Measurements from ENCODE around the gene SPINK5.
"Not testable (repeated sequence)": the region's sequence is repeated elsewhere in the genome, so short reads cannot be mapped to it uniquely, and the experiment has no call there.

The SPINK5 gene

DNA sequence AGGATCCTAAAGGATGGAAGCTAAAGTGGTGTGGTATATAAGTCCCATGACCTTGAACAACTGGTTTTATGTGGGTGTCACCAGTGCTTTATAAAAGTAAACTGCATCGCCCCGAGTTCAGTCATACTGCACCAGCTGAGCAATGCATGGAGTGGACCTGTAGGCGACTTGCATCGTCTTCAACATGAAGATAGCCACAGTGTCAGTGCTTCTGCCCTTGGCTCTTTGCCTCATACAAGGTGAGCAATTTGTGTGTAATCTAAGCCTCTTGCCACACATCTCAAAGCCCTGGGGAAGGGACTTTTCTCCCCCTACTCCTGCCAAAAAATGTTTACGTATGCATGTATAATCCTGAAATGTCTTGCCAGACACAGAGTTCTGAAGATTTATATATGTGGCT is at the start of gene SPINK5:
Gene SPINK5, plus strand, starts transcription at position 120 of the 400 bp plus-strand sequence. Its CDS starts 65 bp downstream, at position 185.
- Histone ChIP-seq H3K27me3 (ENCODE audit: control insufficient read depth, insufficient read depth, low read length) (no peaks in the 10 kb centered on the region), H3K27ac (ENCODE audit: low read length) (no peak within 1 kb of the TSS), H3K4me1 (ENCODE audit: control insufficient read depth, insufficient read depth, low read length) (no peaks in the 10 kb centered on the region), H3K9me3 (ENCODE audit: control insufficient read depth, insufficient read depth, low read length) (no peaks in the 10 kb centered on the region), H3K36me3 (ENCODE audit: control insufficient read depth, insufficient read depth, low read length) (no peaks in the 10 kb centered on the region), H3K4me3 (ENCODE audit: low read length) (no peak within 1 kb of the TSS)
- WGBS (ENCODE audit: insufficient coverage, insufficient read length): no CpG with 5 or more reads among the region's 5 CpGs
- DNase-seq (ENCODE audit: low read depth, low spot score): no peak

GRCh38 chr5:148014276-148014675 is 49.5 kb upstream of the SPINK5 start:
- Histone ChIP-seq H3K36me3 (ENCODE audit: control insufficient read depth, insufficient read depth, low read length) (no peaks in the 10 kb centered on the region), H3K9me3 (ENCODE audit: control insufficient read depth, insufficient read depth, low read length) (no peaks in the 10 kb centered on the region), H3K27ac (ENCODE audit: low read length) (no peak overlapping the region), H3K4me3 (ENCODE audit: low read length) (no peak overlapping the region), H3K4me1 (ENCODE audit: control insufficient read depth, insufficient read depth, low read length) (no peaks in the 10 kb centered on the region), H3K27me3 (ENCODE audit: control insufficient read depth, insufficient read depth, low read length) (no peaks in the 10 kb centered on the region)
- DNase-seq (ENCODE audit: low read depth, low spot score): no peak
- WGBS (ENCODE audit: insufficient coverage, insufficient read length): no CpG with 5 or more reads among the region's 3 CpGs

GRCh38 chr5:148020257-148020988 is 43.4 kb upstream of the SPINK5 start:
- H3K4me3 ChIP-seq (ENCODE audit: low read length): no peak overlapping the region
- no peaks in the 10 kb centered on the region for H3K4me1 ChIP-seq (ENCODE audit: control insufficient read depth, insufficient read depth, low read length)
- H3K9me3 ChIP-seq (ENCODE audit: control insufficient read depth, insufficient read depth, low read length): no peaks in the 10 kb centered on the region
- no peak for DNase-seq (ENCODE audit: low read depth, low spot score)
- no CpG with 5 or more reads among the region's 3 CpGs for WGBS (ENCODE audit: insufficient coverage, insufficient read length)
- no peak overlapping the region for H3K27ac ChIP-seq (ENCODE audit: low read length)
- H3K36me3 ChIP-seq (ENCODE audit: control insufficient read depth, insufficient read depth, low read length): no peaks in the 10 kb centered on the region
- no peaks in the 10 kb centered on the region for H3K27me3 ChIP-seq (ENCODE audit: control insufficient read depth, insufficient read depth, low read length)

GRCh38 chr5:148027505-148027904 is 36.3 kb upstream of the SPINK5 start:
- no CpG with 5 or more reads among the region's 3 CpGs for WGBS (ENCODE audit: insufficient coverage, insufficient read length)
- no peaks in the 10 kb centered on the region for H3K27me3 ChIP-seq (ENCODE audit: control insufficient read depth, insufficient read depth, low read length)

GRCh38 chr5:148029131-148029530 is 34.6 kb upstream of the SPINK5 start:
- DNase-seq (ENCODE audit: low read depth, low spot score): no peak
- Histone ChIP-seq H3K4me1 (ENCODE audit: control insufficient read depth, insufficient read depth, low read length) (no peaks in the 10 kb centered on the region), H3K27me3 (ENCODE audit: control insufficient read depth, insufficient read depth, low read length) (no peaks in the 10 kb centered on the region), H3K27ac (ENCODE audit: low read length) (no peak overlapping the region), H3K9me3 (ENCODE audit: control insufficient read depth, insufficient read depth, low read length) (no peaks in the 10 kb centered on the region), H3K36me3 (ENCODE audit: control insufficient read depth, insufficient read depth, low read length) (no peaks in the 10 kb centered on the region), H3K4me3 (ENCODE audit: low read length) (no peak overlapping the region)
- no CpG with 5 or more reads among the region's 4 CpGs for WGBS (ENCODE audit: insufficient coverage, insufficient read length)

More at GRCh38 chr5:148027505-148027904, 36.3 kb upstream of the SPINK5 start:
- Histone ChIP-seq H3K27ac (ENCODE audit: low read length) (no peak overlapping the region), H3K9me3 (ENCODE audit: control insufficient read depth, insufficient read depth, low read length) (no peaks in the 10 kb centered on the region), H3K36me3 (ENCODE audit: control insufficient read depth, insufficient read depth, low read length) (no peaks in the 10 kb centered on the region), H3K4me1 (ENCODE audit: control insufficient read depth, insufficient read depth, low read length) (no peaks in the 10 kb centered on the region), H3K4me3 (ENCODE audit: low read length) (no peak overlapping the region)
- DNase-seq (ENCODE audit: low read depth, low spot score): no peak

- WGBS (ENCODE audit: insufficient coverage, insufficient read length): no CpG with 5 or more reads among the region's 1 CpG
- Histone ChIP-seq H3K4me3 (ENCODE audit: low read length) (no peak overlapping the region), H3K27ac (ENCODE audit: low read length) (no peak overlapping the region), H3K36me3 (ENCODE audit: control insufficient read depth, insufficient read depth, low read length) (no peaks in the 10 kb centered on the region), H3K27me3 (ENCODE audit: control insufficient read depth, insufficient read depth, low read length) (no peaks in the 10 kb centered on the region), H3K4me1 (ENCODE audit: control insufficient read depth, insufficient read depth, low read length) (no peaks in the 10 kb centered on the region), H3K9me3 (ENCODE audit: control insufficient read depth, insufficient read depth, low read length) (no peaks in the 10 kb centered on the region)
- no peak for DNase-seq (ENCODE audit: low read depth, low spot score)
These were observed 30.6 kb upstream of the SPINK5 start for GRCh38 chr5:148033134-148033533.

DNA sequence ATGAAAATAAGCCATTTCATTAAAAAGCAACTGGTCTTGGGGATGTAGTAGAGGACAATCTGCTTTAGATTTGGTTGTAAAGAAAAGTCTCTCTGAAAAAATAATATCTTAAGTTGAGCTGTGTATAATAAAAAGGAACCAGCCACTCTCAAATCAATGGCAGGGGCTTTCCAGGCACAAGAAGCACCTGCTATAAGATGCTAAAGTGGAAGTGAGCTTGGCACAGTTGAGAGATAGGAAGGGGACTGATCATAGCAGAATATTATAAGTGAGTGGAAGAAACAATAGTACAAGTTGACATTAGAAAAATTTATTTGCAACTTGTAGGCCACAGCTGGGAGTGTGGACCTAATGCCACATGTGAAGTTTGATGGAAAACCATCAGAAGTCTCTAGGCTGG is 28.1 kb upstream of the SPINK5 start:
- Histone ChIP-seq H3K36me3 (ENCODE audit: control insufficient read depth, insufficient read depth, low read length) (no peaks in the 10 kb centered on the region), H3K9me3 (ENCODE audit: control insufficient read depth, insufficient read depth, low read length) (no peaks in the 10 kb centered on the region), H3K27ac (ENCODE audit: low read length) (no peak overlapping the region), H3K27me3 (ENCODE audit: control insufficient read depth, insufficient read depth, low read length) (no peaks in the 10 kb centered on the region), H3K4me1 (ENCODE audit: control insufficient read depth, insufficient read depth, low read length) (no peaks in the 10 kb centered on the region), H3K4me3 (ENCODE audit: low read length) (no peak overlapping the region)
- DNase-seq (ENCODE audit: low read depth, low spot score): no peak

- no peak overlapping the region for H3K4me3 ChIP-seq (ENCODE audit: low read length)
- no CpG with 5 or more reads among the region's 5 CpGs for WGBS (ENCODE audit: insufficient coverage, insufficient read length)
These were observed 20.9 kb upstream of the SPINK5 start for GRCh38 chr5:148042881-148043280.

DNA sequence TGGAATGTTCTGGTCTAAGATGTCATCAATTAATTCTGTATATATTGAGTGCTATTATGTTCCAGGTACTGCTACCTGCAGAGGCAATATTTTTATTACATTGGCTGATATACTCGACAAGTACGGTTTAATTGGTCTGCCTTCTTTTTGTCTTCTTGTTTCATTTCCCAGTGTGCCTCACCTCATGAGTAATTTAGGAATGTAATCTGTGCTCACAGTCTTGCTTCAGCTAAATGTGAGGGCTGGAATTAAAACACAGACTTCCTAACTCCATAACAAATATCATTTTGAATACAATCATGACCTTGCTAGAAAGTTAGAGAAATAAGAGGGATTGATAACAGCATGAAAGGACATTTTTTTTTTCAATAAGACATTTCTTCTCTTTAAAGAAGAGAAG is 20.1 kb upstream of the SPINK5 start:
- no CpG with 5 or more reads among the region's 2 CpGs for WGBS (ENCODE audit: insufficient coverage, insufficient read length)
- no peaks in the 10 kb centered on the region for H3K27me3 ChIP-seq (ENCODE audit: control insufficient read depth, insufficient read depth, low read length)
- H3K4me3 ChIP-seq (ENCODE audit: low read length): no peak overlapping the region
- H3K4me1 ChIP-seq (ENCODE audit: control insufficient read depth, insufficient read depth, low read length): no peaks in the 10 kb centered on the region
- H3K27ac ChIP-seq (ENCODE audit: low read length): no peak overlapping the region
- H3K36me3 ChIP-seq (ENCODE audit: control insufficient read depth, insufficient read depth, low read length): no peaks in the 10 kb centered on the region
- no peak for DNase-seq (ENCODE audit: low read depth, low spot score)
- no peaks in the 10 kb centered on the region for H3K9me3 ChIP-seq (ENCODE audit: control insufficient read depth, insufficient read depth, low read length)

More at GRCh38 chr5:148042881-148043280, 20.9 kb upstream of the SPINK5 start:
- DNase-seq (ENCODE audit: low read depth, low spot score): no peak
- H3K27ac ChIP-seq (ENCODE audit: low read length): no peak overlapping the region
- no peaks in the 10 kb centered on the region for H3K27me3 ChIP-seq (ENCODE audit: control insufficient read depth, insufficient read depth, low read length)
- no peaks in the 10 kb centered on the region for H3K4me1 ChIP-seq (ENCODE audit: control insufficient read depth, insufficient read depth, low read length)
- H3K9me3 ChIP-seq (ENCODE audit: control insufficient read depth, insufficient read depth, low read length): no peaks in the 10 kb centered on the region
- H3K36me3 ChIP-seq (ENCODE audit: control insufficient read depth, insufficient read depth, low read length): no peaks in the 10 kb centered on the region

GRCh38 chr5:148055160-148055559 is 8.6 kb upstream of the SPINK5 start:
- WGBS (ENCODE audit: insufficient coverage, insufficient read length): no CpG with 5 or more reads among the region's 2 CpGs
- H3K27me3 ChIP-seq (ENCODE audit: control insufficient read depth, insufficient read depth, low read length); H3K27ac ChIP-seq (ENCODE audit: low read length); H3K4me3 ChIP-seq (ENCODE audit: low read length); DNase-seq (ENCODE audit: low read depth, low spot score); H3K9me3 ChIP-seq (ENCODE audit: control insufficient read depth, insufficient read depth, low read length); H3K36me3 ChIP-seq (ENCODE audit: control insufficient read depth, insufficient read depth, low read length); H3K4me1 ChIP-seq (ENCODE audit: control insufficient read depth, insufficient read depth, low read length): not testable (repeated sequence)

GRCh38 chr5:148060309-148060708 is 3.5 kb upstream of the SPINK5 start:
- Histone ChIP-seq H3K36me3 (ENCODE audit: control insufficient read depth, insufficient read depth, low read length) (no peaks in the 10 kb centered on the region), H3K27ac (ENCODE audit: low read length) (no peak overlapping the region), H3K4me3 (ENCODE audit: low read length) (no peak overlapping the region), H3K27me3 (ENCODE audit: control insufficient read depth, insufficient read depth, low read length) (no peaks in the 10 kb centered on the region), H3K4me1 (ENCODE audit: control insufficient read depth, insufficient read depth, low read length) (no peaks in the 10 kb centered on the region), H3K9me3 (ENCODE audit: control insufficient read depth, insufficient read depth, low read length) (no peaks in the 10 kb centered on the region; the same call in 1 of the 2 replicates)
- WGBS (ENCODE audit: insufficient coverage, insufficient read length): no CpG with 5 or more reads among the region's 2 CpGs
- DNase-seq (ENCODE audit: low read depth, low spot score): no peak

Data from iPS DF 6.9 (cell line).